ENCODE measurements around the gene TM9SF2. TPM values are rescaled to one million over a fixed set of nuclear protein-coding genes. Genes with fewer than 3 reads are reported as not detected.

Gene TM9SF2
- total RNA-seq, 1 experiment from 2014 or later, result 166 TPM

Other genes starting within 250 kb of the TM9SF2 start
- gene GPR18, start 243.1 kb upstream of the TM9SF2 start, total RNA-seq (2014; rRNA removed; shearing (Covaris generic)), result not detected in 2 replicates
- 4.9 and 5.1 TPM in 2 replicates for gene GPR183, start 194.1 kb upstream of the TM9SF2 start, total RNA-seq (2014; rRNA removed; shearing (Covaris generic))
- gene CLYBL, start 105.2 kb downstream of the TM9SF2 start, total RNA-seq (2014; rRNA removed; shearing (Covaris generic)), result 0.12 and 0.39 TPM in 2 replicates

Measured in RPMI7951 (cell line).